HG03571 (cell line): ENCODE results near the gene DCHS1.

ENCODE experiments used
- ATAC-seq: cut with Tn5 transposase; IDR thresholded peaks from one replicate; pipeline ENCODE4 v1.9.1; 2021; ENCODE audit not compliant: unreplicated experiment

Gene DCHS1

GRCh38 chr11:6646918-6647679 lies 8.5 kb downstream of the DCHS1 start:
- peak; percentile 94 for ATAC-seq

GRCh38 chr11:6646576-6646917 lies 9.1 kb downstream of the DCHS1 start:
- no peak for ATAC-seq

DNA sequence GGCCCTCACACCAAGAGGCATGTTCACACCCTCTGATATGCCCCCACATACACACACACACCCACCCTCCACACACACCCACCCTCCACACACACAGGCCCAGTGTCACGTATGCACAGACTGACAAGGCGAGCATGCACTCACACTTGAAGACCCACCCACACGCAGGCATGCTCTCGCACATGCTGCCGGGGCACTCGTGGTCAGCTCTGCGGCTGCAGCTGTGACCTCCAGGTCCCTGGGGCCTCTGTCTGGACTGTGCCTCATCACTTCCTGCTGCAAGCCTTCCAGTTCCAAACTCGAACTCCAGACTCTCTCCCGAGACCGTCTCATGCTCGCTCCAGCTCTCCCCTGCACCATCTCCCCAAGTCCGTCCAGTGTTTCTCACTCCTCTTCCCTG lies 9.5 kb downstream of the DCHS1 start:
- no peak for ATAC-seq

DNA sequence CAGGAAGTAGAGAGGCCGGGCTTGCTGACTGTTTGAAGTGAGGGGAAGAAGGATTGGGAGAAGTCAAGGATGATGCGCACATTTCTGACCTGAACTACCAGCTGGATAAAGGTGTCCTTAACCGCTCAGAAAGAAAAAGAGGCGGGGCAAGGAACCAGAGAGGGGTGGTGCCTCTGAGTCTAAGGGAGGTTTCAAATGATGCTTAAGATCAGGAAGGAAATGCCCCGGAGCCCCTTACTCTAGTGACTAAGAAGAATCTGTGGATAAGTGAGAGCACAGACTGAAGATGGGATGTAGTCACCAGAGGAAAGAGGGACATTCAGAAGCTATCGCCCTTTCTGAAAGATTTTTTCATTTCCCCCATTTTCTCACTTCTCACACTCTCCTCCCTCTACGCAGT lies 12.7 kb downstream of the DCHS1 start:
- ATAC-seq = no peak

DNA sequence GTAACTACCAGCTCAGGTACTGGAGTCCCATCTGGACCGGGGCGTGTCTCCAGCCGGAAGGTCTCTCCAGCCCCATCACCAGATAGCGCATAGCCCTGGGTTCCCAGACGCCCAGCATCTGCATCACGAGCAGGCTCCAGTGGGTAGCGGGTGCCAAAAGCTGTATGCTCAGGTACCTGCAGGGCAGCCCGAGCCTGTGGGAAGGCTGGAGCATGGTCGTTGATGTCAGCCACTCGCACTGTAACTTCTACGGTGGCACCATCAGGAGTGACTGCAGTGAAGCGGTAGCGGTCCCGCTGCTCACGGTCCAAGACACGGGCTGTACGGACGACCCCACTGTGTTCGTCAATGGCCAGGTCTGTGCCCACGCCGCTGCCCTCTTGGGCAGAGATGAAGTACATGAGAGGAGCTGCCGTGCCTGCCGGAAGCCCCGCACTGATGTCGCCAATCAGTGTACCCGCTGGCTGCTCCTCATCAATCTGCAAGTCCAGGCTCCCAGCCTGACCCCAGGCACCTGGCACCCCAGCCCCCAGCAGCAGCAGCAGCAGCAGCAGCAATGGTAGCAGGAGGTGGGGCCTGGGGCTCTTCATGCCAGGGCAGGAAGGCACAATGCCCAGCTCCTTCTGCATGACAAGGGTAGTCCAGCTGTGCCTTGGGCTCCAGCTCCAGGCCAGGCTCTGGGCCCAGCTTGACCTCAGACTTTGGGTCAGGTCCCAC lies 14.5 kb downstream of the DCHS1 start:
- no peak for ATAC-seq

GRCh38 chr11:6640036-6640984 lies 15.3 kb downstream of the DCHS1 start:
- ATAC-seq = no peak

GRCh38 chr11:6638429-6638828 lies 17.2 kb downstream of the DCHS1 start:
- no peak for ATAC-seq

GRCh38 chr11:6637871-6638270 lies 17.7 kb downstream of the DCHS1 start:
- ATAC-seq = no peak

DNA sequence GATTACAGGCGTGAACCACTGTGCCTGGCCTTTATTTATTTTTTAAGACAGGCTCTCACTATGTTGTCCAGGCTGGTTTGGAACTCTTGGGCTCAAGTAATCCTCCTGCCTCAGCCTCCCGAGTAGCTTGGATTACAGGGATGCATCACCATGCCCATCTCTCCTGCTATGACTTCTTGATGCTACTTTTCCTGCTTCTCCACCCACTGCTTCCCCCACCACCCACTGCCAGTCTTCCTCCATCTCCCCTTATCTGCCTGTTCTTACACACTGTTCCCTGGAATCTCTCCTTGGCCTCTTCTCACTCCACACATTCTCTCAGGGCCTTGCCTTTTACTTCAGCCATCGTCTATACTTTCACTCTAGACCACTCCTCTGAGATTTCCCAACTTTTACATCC lies 19.1 kb downstream of the DCHS1 start:
- no peak for ATAC-seq

GRCh38 chr11:6635082-6635932 lies 20.3 kb downstream of the DCHS1 start:
- ATAC-seq = no peak

DNA sequence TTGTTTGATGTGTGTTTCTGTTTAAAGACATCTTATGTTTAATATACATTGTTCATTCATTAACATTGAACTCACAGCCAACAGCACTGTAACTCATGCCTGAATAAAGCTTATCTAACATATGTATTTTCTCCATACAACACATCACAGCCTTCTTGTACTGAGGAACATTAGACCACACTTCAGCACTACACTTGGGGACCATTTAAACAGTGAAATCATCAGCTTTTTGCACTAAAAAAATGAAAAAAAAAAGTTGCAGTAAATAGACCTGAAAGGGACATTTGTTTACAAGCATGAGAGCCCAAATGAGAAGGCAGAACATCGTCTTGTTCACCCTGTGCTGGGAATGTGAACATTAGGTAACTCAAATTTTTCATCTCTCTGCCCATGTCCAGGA lies 21.1 kb downstream of the DCHS1 start:
- ATAC-seq = no peak

DNA sequence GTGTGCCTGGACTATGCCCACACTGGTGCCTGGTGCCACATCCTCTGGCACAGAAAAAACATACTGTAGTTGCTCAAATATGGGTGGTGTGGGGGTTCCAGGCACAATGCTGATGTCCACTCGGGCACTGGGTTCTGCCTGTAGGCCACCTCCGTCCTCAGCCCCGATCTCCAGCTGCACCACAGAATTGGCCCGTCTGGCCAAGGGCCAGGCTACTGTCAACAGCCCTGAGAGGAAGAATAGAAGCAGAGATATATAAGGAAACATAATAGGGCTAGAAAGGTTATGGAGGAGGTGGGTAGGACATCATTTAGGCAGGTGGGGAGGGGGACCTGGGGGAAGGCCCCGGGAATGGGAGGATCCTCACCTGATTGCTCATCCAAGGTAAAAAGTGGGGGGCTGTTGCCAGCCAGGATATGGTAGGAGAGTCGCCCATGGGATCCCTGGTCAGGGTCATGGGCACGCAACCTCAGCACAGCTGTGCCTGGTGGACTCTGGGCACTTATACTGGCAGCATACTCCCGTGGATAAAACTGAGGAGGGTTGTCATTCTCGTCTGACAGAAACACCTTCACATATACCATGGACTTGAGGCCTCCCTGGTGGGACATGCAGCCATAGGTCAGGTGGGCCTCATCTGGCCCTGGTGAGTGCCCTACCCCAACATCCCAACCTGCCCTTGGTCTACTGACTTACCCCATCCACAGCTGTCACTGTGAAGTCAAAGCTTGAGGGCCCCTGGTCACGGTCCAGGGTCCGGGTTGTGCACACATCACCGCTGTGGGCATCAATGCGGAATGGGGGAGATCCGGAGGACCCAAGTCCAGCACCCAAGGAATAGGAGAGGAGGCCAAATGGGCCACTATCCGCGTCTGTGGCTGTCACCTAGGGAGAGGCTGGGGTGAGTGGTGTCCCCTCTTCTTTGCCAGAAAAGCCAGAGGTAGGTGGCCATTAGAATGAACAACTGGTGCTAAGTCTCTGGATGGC lies 21.9 kb downstream of the DCHS1 start:
- no peak for ATAC-seq

GRCh38 chr11:6632116-6633073 lies 23.2 kb downstream of the DCHS1 start:
- ATAC-seq = no peak

GRCh38 chr11:6631361-6631890 lies 24.2 kb downstream of the DCHS1 start:
- no peak for ATAC-seq

DNA sequence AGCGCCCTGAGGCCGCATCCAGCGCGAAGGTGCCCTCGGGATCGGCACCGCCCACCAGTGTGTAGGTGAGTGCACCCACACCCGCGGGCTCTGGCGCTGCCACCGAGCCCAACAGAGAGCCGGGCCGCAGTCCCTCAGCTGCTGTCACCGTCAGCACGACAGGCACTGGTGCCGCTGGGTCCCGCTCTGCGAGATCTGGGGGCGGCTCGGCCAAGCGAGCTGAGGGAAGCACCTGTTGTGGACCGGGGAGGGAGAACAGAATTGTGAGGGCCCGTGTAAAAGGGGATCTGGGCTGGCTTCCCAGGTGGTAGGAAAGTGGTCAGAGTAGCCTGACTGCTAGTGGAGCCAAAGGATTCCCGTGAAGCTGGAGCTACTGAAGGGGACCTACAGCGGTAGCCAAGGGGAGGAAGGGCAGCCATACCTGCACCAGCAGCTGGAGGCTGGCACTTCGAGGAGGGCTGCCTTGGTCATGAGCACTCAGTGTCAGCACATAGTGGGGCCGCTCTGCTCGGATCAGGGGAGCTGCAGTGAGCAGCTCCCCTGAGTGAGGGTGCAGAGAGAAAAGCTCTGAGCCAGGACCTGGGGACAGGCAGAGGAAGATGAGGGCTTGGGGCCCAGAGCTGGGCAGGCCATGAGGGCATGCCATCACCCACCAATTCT lies 24.8 kb downstream of the DCHS1 start:
- ATAC-seq = no peak

GRCh38 chr11:6629892-6630631 lies 25.5 kb downstream of the DCHS1 start:
- ATAC-seq = no peak

GRCh38 chr11:6629573-6629891 lies 26.1 kb downstream of the DCHS1 start:
- ATAC-seq = no peak
